ENCODE measurements around the gene SELENOO.

Gene SELENOO

GRCh38 chr22:50169181-50169759 lies 31.5 kb upstream of the SELENOO start:
- H3K4me3 ChIP-seq (ENCODE audit: control insufficient read depth, low read depth, low read length): no peak overlapping the region; the same call in 1 of the 2 replicates
- DNase-seq (ENCODE audit: low read depth): no peak
- TF ChIP-seq CTCF (IDR thresholded peaks at IDR 0.05; ENCODE audit: control insufficient read depth, insufficient read depth, low read depth, low read length, missing control alignments): no peak

- no peak for DNase-seq (ENCODE audit: low read depth)
- peak overlapping the region; percentile 29 for H3K4me3 ChIP-seq (ENCODE audit: control insufficient read depth, low read depth, low read length)
- no peak for TF ChIP-seq CTCF (IDR thresholded peaks at IDR 0.05; ENCODE audit: control insufficient read depth, insufficient read depth, low read depth, low read length, missing control alignments)
Measured at GRCh38 chr22:50169774-50170341, 31.0 kb upstream of the SELENOO start.

- H3K4me3 ChIP-seq (ENCODE audit: control insufficient read depth, low read depth, low read length): peak within 1 kb of the TSS; percentile 32
- DNase-seq (ENCODE audit: low read depth): no peak
- TF ChIP-seq CTCF (IDR thresholded peaks at IDR 0.05; ENCODE audit: control insufficient read depth, insufficient read depth, low read depth, low read length, missing control alignments): no peak
Measured at GRCh38 chr22:50170453-50171318, 30.1 kb upstream of the SELENOO start, which contains the start of gene PANX2. PANX2 (plus strand) TSS chr22:50170731; CDS start chr22:50170731, 0 bp downstream.

GRCh38 chr22:50171319-50171964 lies 29.4 kb upstream of the SELENOO start:
- no peak overlapping the region for H3K4me3 ChIP-seq (ENCODE audit: control insufficient read depth, low read depth, low read length)
- TF ChIP-seq CTCF (IDR thresholded peaks at IDR 0.05; ENCODE audit: control insufficient read depth, insufficient read depth, low read depth, low read length, missing control alignments): no peak
- DNase-seq (ENCODE audit: low read depth): no peak

- no peak for DNase-seq (ENCODE audit: low read depth)
- TF ChIP-seq CTCF (IDR thresholded peaks at IDR 0.05; ENCODE audit: control insufficient read depth, insufficient read depth, low read depth, low read length, missing control alignments): no peak
- no peak overlapping the region for H3K4me3 ChIP-seq (ENCODE audit: control insufficient read depth, low read depth, low read length)
Measured at GRCh38 chr22:50171965-50172421, 28.8 kb upstream of the SELENOO start.

- no peak overlapping the region for H3K4me3 ChIP-seq (ENCODE audit: control insufficient read depth, low read depth, low read length)
- no peak for DNase-seq (ENCODE audit: low read depth)
- no peak for TF ChIP-seq CTCF (IDR thresholded peaks at IDR 0.05; ENCODE audit: control insufficient read depth, insufficient read depth, low read depth, low read length, missing control alignments)
Measured at GRCh38 chr22:50173311-50173982, 27.4 kb upstream of the SELENOO start.
